ACC112 (cell line): Measurements from ENCODE around the gene TDRD6.

Experiments used
- H2AFZ ChIP-seq: fragments of 200-600 bp; sonication (generic); one replicate; pipeline ENCODE4 v1.6.0; 2017; ENCODE audit warnings: antibody characterized with exemption, low read length; ENCODE audit not compliant: unreplicated experiment
- H3K27ac ChIP-seq: fragments of 200-600 bp; sonication (generic); 2 replicates; pipeline ENCODE4 v1.5.1; 2014; ENCODE audit warnings: low read depth, mild to moderate bottlenecking, antibody characterized with exemption, low read length, moderate library complexity
- H3K27me3 ChIP-seq: fragments of 200-600 bp; sonication (generic); 2 replicates; pipeline ENCODE4 v1.6.1; 2014; ENCODE audit warnings: mild to moderate bottlenecking, antibody characterized with exemption, low read length, moderate library complexity, mixed read lengths; ENCODE audit not compliant: insufficient read depth
- H3K36me3 ChIP-seq: fragments of 200-600 bp; sonication (generic); 2 replicates; pipeline ENCODE4 v1.6.1; 2016; ENCODE audit warnings: mild to moderate bottlenecking, antibody characterized with exemption, low read length, moderate library complexity, mixed read lengths; ENCODE audit not compliant: insufficient read depth
- H3K4me1 ChIP-seq: fragments of 200-600 bp; sonication (generic); one replicate; pipeline ENCODE4 v1.6.1; 2016; ENCODE audit warnings: low read length, mixed read lengths; ENCODE audit not compliant: insufficient read depth, unreplicated experiment, control insufficient read depth
- H3K4me3 ChIP-seq: fragments of 200-600 bp; sonication (generic); 2 replicates; pipeline ENCODE4 v1.5.1; 2014; ENCODE audit warnings: mild to moderate bottlenecking, low read depth, low read length
- H3K79me2 ChIP-seq: fragments of 200-600 bp; sonication (generic); one replicate; pipeline ENCODE4 v1.6.0; 2016; ENCODE audit warnings: low read length; ENCODE audit not compliant: control insufficient read depth, unreplicated experiment, insufficient read depth

The TDRD6 gene

GRCh38 chr6:46715141-46715540 lies 27.5 kb downstream of the TDRD6 start:
- Histone ChIP-seq H3K27me3 (peaks cover 3% of the 10 kb centered on the region), H3K79me2 (no peaks in the 10 kb centered on the region), H3K27ac (no peak overlapping the region), H3K36me3 (no peaks in the 10 kb centered on the region), H2AFZ (no peak overlapping the region), H3K4me3 (no peak overlapping the region), H3K4me1 (peaks cover 10% of the 10 kb centered on the region)

- Histone ChIP-seq H3K4me3 (no peak overlapping the region), H3K27ac (no peak overlapping the region)
Observed at GRCh38 chr6:46719099-46719498, 31.4 kb downstream of the TDRD6 start.

DNA sequence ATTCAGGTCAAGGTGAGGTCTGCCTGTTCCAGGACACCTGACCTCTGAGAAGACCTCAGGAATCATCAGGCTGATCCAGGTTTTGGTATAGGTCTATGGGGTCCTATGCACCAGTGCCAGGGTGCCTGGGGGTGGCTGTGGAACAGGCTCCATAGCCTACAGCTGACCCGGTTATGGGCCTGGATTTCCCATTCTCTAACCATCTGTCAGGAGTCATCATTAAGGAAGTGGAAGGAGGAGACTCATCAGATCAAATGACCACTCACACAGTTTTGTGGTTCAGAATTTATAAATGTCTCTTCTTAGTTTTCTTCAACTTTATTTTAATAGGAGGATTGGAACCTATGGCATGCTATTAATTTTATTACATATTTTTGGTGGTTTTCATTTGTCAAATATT lies 32.7 kb downstream of the TDRD6 start:
- no peaks in the 10 kb centered on the region for H3K79me2 ChIP-seq
- no peaks in the 10 kb centered on the region for H3K36me3 ChIP-seq
- no peak overlapping the region for H3K27ac ChIP-seq
- H2AFZ ChIP-seq: no peak overlapping the region
- H3K27me3 ChIP-seq: peaks cover 47% of the 10 kb centered on the region
- H3K4me3 ChIP-seq: no peak overlapping the region
- H3K4me1 ChIP-seq: peaks cover 9% of the 10 kb centered on the region

More at GRCh38 chr6:46719099-46719498, 31.4 kb downstream of the TDRD6 start:
- Histone ChIP-seq H2AFZ (no peak overlapping the region), H3K4me1 (peaks cover 10% of the 10 kb centered on the region), H3K36me3 (no peaks in the 10 kb centered on the region), H3K27me3 (peaks cover 37% of the 10 kb centered on the region), H3K79me2 (no peaks in the 10 kb centered on the region)

DNA sequence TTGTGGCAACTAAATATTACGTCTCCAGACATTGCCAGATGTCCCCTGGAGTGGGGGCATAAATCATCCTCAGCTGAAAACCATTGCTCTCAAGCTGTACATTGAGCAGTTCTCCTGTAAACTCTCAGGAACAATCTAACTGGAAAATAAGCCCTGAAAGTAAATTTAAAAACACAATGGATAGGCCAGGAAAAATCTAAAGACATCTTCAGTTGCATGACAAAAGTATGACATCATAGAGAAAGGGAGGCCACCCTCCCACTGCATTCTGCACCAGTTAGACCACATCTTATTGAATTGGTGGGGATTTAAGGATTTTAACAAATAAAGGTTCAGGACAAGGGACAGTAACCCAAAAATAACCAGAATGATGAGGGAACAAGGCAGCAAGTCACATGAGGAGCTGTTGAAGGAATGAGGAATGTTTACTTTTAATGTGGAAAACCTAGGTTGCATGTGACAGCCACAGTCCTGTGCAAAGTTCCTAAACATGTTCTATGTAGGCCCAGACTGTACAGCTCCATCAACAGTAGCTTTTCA lies 42.2 kb downstream of the TDRD6 start:
- Histone ChIP-seq H3K4me1 (no peaks in the 10 kb centered on the region), H3K27me3 (peaks cover 88% of the 10 kb centered on the region), H3K79me2 (no peaks in the 10 kb centered on the region), H3K36me3 (no peaks in the 10 kb centered on the region), H3K4me3 (no peak overlapping the region), H2AFZ (no peak overlapping the region), H3K27ac (no peak overlapping the region)

- Histone ChIP-seq H3K4me3 (no peak overlapping the region), H3K79me2 (no peaks in the 10 kb centered on the region), H2AFZ (no peak overlapping the region), H3K36me3 (no peaks in the 10 kb centered on the region), H3K27ac (no peak overlapping the region), H3K27me3 (peaks cover 91% of the 10 kb centered on the region), H3K4me1 (no peaks in the 10 kb centered on the region)
Observed at GRCh38 chr6:46730921-46731461, 43.3 kb downstream of the TDRD6 start.

- Histone ChIP-seq H3K36me3 (no peaks in the 10 kb centered on the region), H3K27me3 (peaks cover 86% of the 10 kb centered on the region), H3K79me2 (no peaks in the 10 kb centered on the region), H2AFZ (no peak overlapping the region), H3K4me1 (no peaks in the 10 kb centered on the region), H3K27ac (no peak overlapping the region), H3K4me3 (no peak overlapping the region)
Observed at GRCh38 chr6:46733341-46733801, 45.7 kb downstream of the TDRD6 start.

GRCh38 chr6:46734867-46735719 lies 47.4 kb downstream of the TDRD6 start, which contains the start of gene PLA2G7:
Gene PLA2G7, minus strand, starts transcription at chr6:46735375. Its CDS starts 12,484 bp downstream, at chr6:46722891.
- Histone ChIP-seq H2AFZ (peak within 1 kb of the TSS; percentile 37), H3K4me3 (peak within 1 kb of the TSS; percentile 65), H3K79me2 (no peaks in the 10 kb centered on the region), H3K27ac (no peak within 1 kb of the TSS), H3K27me3 (peaks cover 80% of the 10 kb centered on the region), H3K4me1 (no peaks in the 10 kb centered on the region), H3K36me3 (no peaks in the 10 kb centered on the region)

DNA sequence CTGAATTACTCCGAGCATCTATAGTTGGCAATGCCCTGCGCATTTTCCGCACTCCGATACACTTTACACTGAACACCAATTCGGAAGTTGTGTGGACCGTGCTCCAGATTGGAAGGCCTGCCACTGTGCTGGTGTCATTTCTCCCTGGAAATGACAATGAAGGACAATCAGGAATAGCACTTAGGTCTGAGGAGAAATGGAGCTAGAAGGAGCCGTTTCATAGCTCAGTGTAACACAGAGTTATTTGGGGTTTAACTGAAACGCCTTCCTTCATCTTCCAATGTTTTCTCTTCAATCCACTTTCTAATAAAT lies 48.0 kb downstream of the TDRD6 start:
- Histone ChIP-seq H3K27ac (no peak overlapping the region), H3K36me3 (no peaks in the 10 kb centered on the region), H3K79me2 (no peaks in the 10 kb centered on the region), H3K4me3 (peak overlapping the region; percentile 65), H2AFZ (no peak overlapping the region), H3K4me1 (no peaks in the 10 kb centered on the region), H3K27me3 (peaks cover 74% of the 10 kb centered on the region)

GRCh38 chr6:46736906-46737305 lies 49.2 kb downstream of the TDRD6 start:
- Histone ChIP-seq H3K27me3 (peaks cover 66% of the 10 kb centered on the region), H3K36me3 (no peaks in the 10 kb centered on the region), H3K4me3 (no peak overlapping the region), H2AFZ (no peak overlapping the region), H3K27ac (no peak overlapping the region), H3K4me1 (no peaks in the 10 kb centered on the region), H3K79me2 (no peaks in the 10 kb centered on the region)

DNA sequence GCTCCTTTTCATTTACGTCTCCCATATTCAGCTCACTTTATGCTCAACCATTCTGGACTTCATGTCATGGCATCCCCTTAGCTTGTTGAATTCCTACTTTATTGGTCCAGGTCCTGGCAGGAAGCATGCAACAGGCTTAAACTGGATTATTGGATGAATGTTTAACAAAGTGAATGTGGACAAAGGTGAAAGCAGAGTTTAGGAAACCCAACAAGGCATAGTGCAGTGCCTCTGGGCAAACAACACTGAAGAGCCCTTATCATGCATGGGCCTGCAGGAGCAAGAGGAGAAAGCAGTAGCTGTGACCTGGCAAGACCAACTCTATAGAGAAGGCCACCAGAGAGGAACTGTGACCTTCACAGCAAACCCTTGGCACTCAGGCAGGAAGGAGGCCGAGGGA lies 53.8 kb downstream of the TDRD6 start:
- Histone ChIP-seq H3K27me3 (peaks cover 39% of the 10 kb centered on the region), H3K4me1 (no peaks in the 10 kb centered on the region), H3K4me3 (no peak overlapping the region)

GRCh38 chr6:46741910-46742309 lies 54.2 kb downstream of the TDRD6 start:
- Histone ChIP-seq H3K4me1 (no peaks in the 10 kb centered on the region), H3K79me2 (no peaks in the 10 kb centered on the region), H3K4me3 (no peak overlapping the region)

More for the DNA sequence above, 53.8 kb downstream of the TDRD6 start:
- H2AFZ ChIP-seq: no peak overlapping the region
- no peaks in the 10 kb centered on the region for H3K36me3 ChIP-seq
- H3K27ac ChIP-seq: no peak overlapping the region
- H3K79me2 ChIP-seq: no peaks in the 10 kb centered on the region

More at GRCh38 chr6:46741910-46742309, 54.2 kb downstream of the TDRD6 start:
- Histone ChIP-seq H3K27me3 (peaks cover 35% of the 10 kb centered on the region), H3K36me3 (no peaks in the 10 kb centered on the region), H3K27ac (no peak overlapping the region), H2AFZ (no peak overlapping the region)
